Measurements from ENCODE around the gene SLC39A6. TPM values are rescaled to one million over a fixed set of nuclear protein-coding genes. Genes with fewer than 3 reads are reported as not detected.

SLC39A6 gene
- total RNA-seq, 1 experiment from 2014 or later: 70.5 TPM

- RAD21 ChIA-PET (ENCODE audit: low non-redundant PET in 1 of 2, low total read pairs in 2 of 2, uncharacterized antibody in 2 of 2, unreplicated experiment in 2 of 2): no interaction called here
- Histone ChIP-seq H3K4me2 (ENCODE audit: low read length) (no peak overlapping the region), H3K27me3 (ENCODE audit: insufficient read depth, low read length) (no peaks in the 10 kb centered on the region), H3K4me1 (ENCODE audit: control insufficient read depth in 1 of 2, insufficient read depth in 2 of 2, low read length in 2 of 2) (no peaks in the 10 kb centered on the region), H3K4me3 (replicated peaks in 1 of 2; ENCODE audit: low read depth in 1 of 2, low read length in 2 of 2) (no peak overlapping the region), H3K9me3 (ENCODE audit: control insufficient read depth in 1 of 2, insufficient read depth in 1 of 2, low read depth in 1 of 2, low read length in 2 of 2) (no peaks in the 10 kb centered on the region), H3K9me2 (ENCODE audit: insufficient read depth) (no peaks in the 10 kb centered on the region), H3K27ac (ENCODE audit: low read depth, low read length) (no peak overlapping the region), H3K9ac (ENCODE audit: low read length) (no peak overlapping the region), H4K20me1 (ENCODE audit: insufficient read depth) (no peaks in the 10 kb centered on the region), H3K36me3 (ENCODE audit: control insufficient read depth in 1 of 2, insufficient read depth in 2 of 2, low read length in 2 of 2) (no peaks in the 10 kb centered on the region), H3K79me2 (ENCODE audit: insufficient read depth, low read length) (no peaks in the 10 kb centered on the region), H2AFZ (ENCODE audit: low read depth, low read length, poor library complexity, severe bottlenecking) (no peak overlapping the region)
- ATAC-seq (no peak), DNase-seq (ENCODE audit: low read depth, low spot score) (no peak)
- BruUV-seq (replicated peaks): no TSS peak
- intact Hi-C loops (cut with micrococcal nuclease): no loop called here
- POLR2A ChIA-PET: no interaction called here
- CTCF ChIA-PET: no interaction called here
- no peak for TF ChIP-seq EGR1 (IDR thresholded peaks at IDR 0.05; ENCODE audit: low read depth)
- no peak for TF ChIP-seq YY1 (IDR thresholded peaks at IDR 0.05; ENCODE audit: extremely low read depth, insufficient replicate concordance, low read depth, low read length)
Observed at GRCh38 chr18:36089001-36089400, 40.1 kb downstream of the SLC39A6 start.

GRCh38 chr18:36088256-36088655 is 40.9 kb downstream of the SLC39A6 start:
- Histone ChIP-seq H4K20me1 (ENCODE audit: insufficient read depth) (no peaks in the 10 kb centered on the region), H3K36me3 (ENCODE audit: control insufficient read depth in 1 of 2, insufficient read depth in 2 of 2, low read length in 2 of 2) (no peaks in the 10 kb centered on the region), H3K4me3 (replicated peaks in 1 of 2; ENCODE audit: low read depth in 1 of 2, low read length in 2 of 2) (no peak overlapping the region), H3K27ac (ENCODE audit: low read depth, low read length) (no peak overlapping the region), H3K4me1 (ENCODE audit: control insufficient read depth in 1 of 2, insufficient read depth in 2 of 2, low read length in 2 of 2) (no peaks in the 10 kb centered on the region), H3K27me3 (ENCODE audit: insufficient read depth, low read length) (no peaks in the 10 kb centered on the region), H3K4me2 (ENCODE audit: low read length) (no peak overlapping the region), H3K9ac (ENCODE audit: low read length) (no peak overlapping the region), H3K79me2 (ENCODE audit: insufficient read depth, low read length) (no peaks in the 10 kb centered on the region), H3K9me3 (ENCODE audit: control insufficient read depth in 1 of 2, insufficient read depth in 1 of 2, low read depth in 1 of 2, low read length in 2 of 2) (no peaks in the 10 kb centered on the region), H3K9me2 (ENCODE audit: insufficient read depth) (no peaks in the 10 kb centered on the region), H2AFZ (ENCODE audit: low read depth, low read length, poor library complexity, severe bottlenecking) (no peak overlapping the region)
- no peak for ATAC-seq
- ChIA-PET CTCF (no interaction called here), POLR2A (no interaction called here), RAD21 (ENCODE audit: low non-redundant PET in 1 of 2, low total read pairs in 2 of 2, uncharacterized antibody in 2 of 2, unreplicated experiment in 2 of 2) (no interaction called here)
- TF ChIP-seq TCF7L2 (IDR thresholded peaks at IDR 0.05; ENCODE audit: borderline replicate concordance, extremely low read depth, insufficient read depth, insufficient read length): no peak
- no peak for TF ChIP-seq YY1 (IDR thresholded peaks at IDR 0.05; ENCODE audit: extremely low read depth, insufficient replicate concordance, low read depth, low read length)
- TF ChIP-seq CBX3 (IDR thresholded peaks at IDR 0.05; ENCODE audit: low read depth): no peak
- no peak for TF ChIP-seq SP1 (IDR thresholded peaks at IDR 0.05; ENCODE audit: low read depth)
- TF ChIP-seq ELF1 (IDR thresholded peaks at IDR 0.05; ENCODE audit: borderline replicate concordance, low read depth): no peak
- no peak for TF ChIP-seq RAD21 (IDR thresholded peaks at IDR 0.05; ENCODE audit: low read depth)
- no peak for TF ChIP-seq SIN3A (IDR thresholded peaks at IDR 0.05; ENCODE audit: low read depth)
- TF ChIP-seq EZH2phosphoT487 (IDR thresholded peaks at IDR 0.05; ENCODE audit: borderline replicate concordance): no peak
- no peak for TF ChIP-seq JUND (IDR thresholded peaks at IDR 0.05)
- no peak for TF ChIP-seq FOSL1 (IDR thresholded peaks at IDR 0.05; ENCODE audit: low read depth)
- TF ChIP-seq EGR1 (IDR thresholded peaks at IDR 0.05; ENCODE audit: low read depth): no peak
- TF ChIP-seq CEBPB (IDR thresholded peaks at IDR 0.05; ENCODE audit: low read depth): no peak
- TF ChIP-seq CTCF (IDR thresholded peaks at IDR 0.05 in 2 of 3, conservative IDR thresholded peaks at IDR 0.05 in 1 of 3; ENCODE audit: borderline replicate concordance in 1 of 3, insufficient read depth in 1 of 3, low read depth in 2 of 3, low read length in 2 of 3): no peak
- intact Hi-C loops (cut with micrococcal nuclease): no loop called here
- no peak for DNase-seq (ENCODE audit: low read depth, low spot score)
- no TSS peak for BruUV-seq (replicated peaks)

All from HCT116 (cell line).